ENCODE measurements around the gene DNAJB1.

The DNAJB1 gene

DNA sequence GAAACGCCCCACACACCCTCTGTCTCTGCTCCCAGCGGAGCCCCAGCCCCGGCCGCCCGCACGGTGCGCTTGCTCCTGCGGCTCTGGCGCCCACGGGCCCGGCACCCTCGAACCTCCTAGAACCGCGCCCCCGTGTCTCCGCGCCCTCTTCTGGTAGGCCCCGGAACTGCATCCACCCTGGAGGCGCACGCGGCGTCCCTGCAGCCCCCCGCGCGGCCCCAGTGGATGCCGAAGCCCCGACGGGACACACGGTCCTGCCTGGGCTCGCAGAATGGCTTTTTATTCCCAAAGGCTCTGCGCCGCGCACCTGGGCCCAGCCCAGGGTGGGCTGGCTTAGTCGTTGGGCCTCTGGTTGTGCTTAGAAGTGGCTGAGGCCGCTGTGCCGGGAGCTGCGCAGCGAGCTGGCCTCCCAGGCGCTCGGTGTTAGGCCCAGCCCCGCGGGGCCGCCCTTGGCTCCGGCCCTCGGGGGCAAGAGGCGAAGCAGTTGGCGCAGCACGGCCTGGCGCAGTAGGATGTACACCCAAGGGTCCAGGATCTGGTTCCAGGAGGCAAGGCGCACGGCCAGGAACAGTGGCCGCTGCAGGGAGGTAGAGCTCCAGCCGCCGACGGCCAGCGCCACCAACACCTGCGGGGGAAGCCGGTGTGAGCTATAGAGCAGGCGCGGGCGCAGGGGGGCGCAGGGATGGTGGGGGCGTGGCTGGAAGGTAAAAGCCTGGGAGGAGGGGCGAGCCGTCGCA lies 45.8 kb downstream of the DNAJB1 start:
- peak; percentile 90 for DNase-seq

DNA sequence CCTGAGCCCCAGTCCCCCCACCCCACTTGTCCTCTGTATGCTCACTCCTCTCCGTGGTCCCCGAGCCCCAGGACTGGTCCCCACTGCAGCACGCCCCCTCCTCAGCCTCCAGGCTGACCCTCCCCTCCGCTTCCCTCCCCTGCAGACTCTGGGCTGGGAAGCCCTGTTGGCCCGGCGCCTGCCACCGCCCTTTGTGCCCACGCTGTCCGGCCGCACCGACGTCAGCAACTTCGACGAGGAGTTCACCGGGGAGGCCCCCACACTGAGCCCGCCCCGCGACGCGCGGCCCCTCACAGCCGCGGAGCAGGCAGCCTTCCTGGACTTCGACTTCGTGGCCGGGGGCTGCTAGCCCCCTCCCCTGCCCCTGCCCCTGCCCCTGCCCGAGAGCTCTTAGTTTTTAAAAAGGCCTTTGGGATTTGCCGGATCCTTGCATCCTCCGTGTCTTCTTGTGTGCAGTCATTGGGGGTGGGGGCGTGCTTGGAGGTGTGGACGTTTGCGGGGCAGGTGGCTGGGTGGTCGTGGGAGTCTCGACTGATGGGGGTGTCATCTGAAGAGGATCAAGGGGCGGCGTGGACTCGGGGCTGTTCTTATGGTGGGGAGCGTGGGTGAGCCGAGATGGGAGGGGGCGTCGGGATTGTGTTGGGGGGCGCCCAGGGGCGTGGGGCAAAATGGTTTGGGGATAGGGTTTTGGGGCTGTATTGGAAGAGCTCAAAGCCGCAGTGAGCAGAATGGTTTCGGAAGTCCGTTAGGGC lies 46.6 kb downstream of the DNAJB1 start:
- DNase-seq = no peak

DNA sequence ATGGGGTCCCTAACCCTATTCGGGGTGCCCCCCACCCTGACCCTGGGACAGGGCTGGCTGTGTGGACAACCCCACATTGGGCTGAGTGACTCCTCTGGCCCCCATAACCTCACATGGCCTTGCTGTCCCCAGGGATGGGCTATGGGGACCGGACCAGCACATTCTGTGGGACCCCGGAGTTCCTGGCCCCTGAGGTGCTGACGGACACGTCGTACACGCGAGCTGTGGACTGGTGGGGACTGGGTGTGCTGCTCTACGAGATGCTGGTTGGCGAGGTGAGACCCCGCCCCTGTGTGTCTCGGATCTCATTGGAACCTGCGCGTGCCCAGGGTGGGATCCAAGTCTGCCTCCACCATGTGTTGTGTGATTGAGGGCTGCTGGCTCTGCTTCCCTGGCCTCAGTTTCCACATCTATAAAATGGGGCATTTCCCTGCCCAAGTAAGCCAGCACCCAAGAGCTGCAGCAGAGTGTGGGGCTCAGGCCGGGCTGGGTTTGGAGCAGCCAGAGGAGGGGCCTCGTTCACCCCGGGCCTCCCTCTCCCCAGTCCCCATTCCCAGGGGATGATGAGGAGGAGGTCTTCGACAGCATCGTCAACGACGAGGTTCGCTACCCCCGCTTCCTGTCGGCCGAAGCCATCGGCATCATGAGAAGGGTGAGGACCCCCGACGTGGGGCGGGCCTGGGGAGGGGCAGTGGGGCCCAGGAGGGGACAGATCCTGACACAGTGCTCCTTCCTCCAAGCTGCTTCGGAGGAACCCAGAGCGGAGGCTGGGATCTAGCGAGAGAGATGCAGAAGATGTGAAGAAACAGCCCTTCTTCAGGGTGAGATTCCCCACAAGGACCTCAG lies 47.9 kb downstream of the DNAJB1 start:
- no peak for DNase-seq

DNA sequence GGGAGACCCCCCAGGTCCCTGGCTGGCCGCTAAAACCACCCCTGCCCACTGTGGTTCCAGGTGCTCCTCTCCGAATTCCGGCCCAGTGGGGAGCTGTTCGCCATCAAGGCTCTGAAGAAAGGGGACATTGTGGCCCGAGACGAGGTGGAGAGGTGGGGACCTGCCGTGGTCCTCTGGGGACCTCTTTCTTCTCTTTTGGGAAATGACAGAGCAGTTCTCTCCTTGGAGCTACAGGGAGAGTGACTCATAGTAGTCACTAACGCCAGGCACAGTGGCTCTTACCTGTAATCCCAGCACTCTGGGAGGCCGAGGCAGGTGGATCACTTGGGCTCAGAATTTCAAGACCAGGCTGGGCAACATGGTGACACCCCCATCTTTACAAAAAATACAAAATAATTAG lies 50.4 kb downstream of the DNAJB1 start:
- no peak for DNase-seq

DNA sequence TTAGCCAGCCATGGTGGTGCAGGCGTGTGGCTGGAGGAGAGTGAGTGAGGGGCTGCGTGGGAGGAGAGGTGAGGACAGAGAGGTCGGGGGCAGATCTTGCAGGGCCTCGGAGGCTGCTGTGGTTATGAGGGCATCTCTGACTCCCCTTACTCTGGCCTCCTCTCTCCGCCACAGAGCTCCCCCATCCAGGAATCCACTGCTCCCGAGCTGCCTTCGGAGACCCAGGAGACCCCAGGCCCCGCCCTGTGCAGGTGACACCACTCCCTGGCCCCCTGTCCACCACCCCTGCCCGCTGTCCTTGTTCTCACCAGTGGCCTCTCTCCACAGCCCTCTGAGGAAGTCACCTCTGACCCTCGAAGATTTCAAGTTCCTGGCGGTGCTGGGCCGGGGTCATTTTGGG lies 50.8 kb downstream of the DNAJB1 start:
- DNase-seq = no peak
